COLO668 (cell line): ENCODE measurements around the gene WIZ.
"Not testable (repeated sequence)": the region's sequence is repeated elsewhere in the genome, so short reads cannot be mapped to it uniquely, and the experiment has no call there.

Experiments
- DNase-seq: peaks from one replicate; lab custom pipeline; 2025; ENCODE audit not compliant: unreplicated experiment; lab: John Stamatoyannopoulos, UW

Gene WIZ

GRCh38 chr19:15449620-15450527 is at the start of gene WIZ:
WIZ (minus strand) TSS chr19:15449956; CDS start chr19:15448307, 1,649 bp downstream.
- peak; percentile 73 for DNase-seq

- no peak for DNase-seq
Measured at GRCh38 chr19:15498910-15499309, 49.2 kb upstream of the WIZ start.

GRCh38 chr19:15498156-15498858 is 48.6 kb upstream of the WIZ start:
- DNase-seq, result no peak

GRCh38 chr19:15495151-15495550 is 45.4 kb upstream of the WIZ start:
- DNase-seq, result no peak

GRCh38 chr19:15488489-15489226 is 38.9 kb upstream of the WIZ start:
- no peak for DNase-seq

- DNase-seq, result no peak
Measured at GRCh38 chr19:15487038-15487437, 37.3 kb upstream of the WIZ start.

- not testable (repeated sequence) for DNase-seq
Measured at GRCh38 chr19:15485768-15486167, 36.0 kb upstream of the WIZ start.

- DNase-seq, result not testable (repeated sequence)
Measured at GRCh38 chr19:15480996-15481395, 31.2 kb upstream of the WIZ start.

- no peak for DNase-seq
Measured at GRCh38 chr19:15479391-15480345, 29.9 kb upstream of the WIZ start, which contains the start of gene PGLYRP2. PGLYRP2 (minus strand) TSS chr19:15479501; CDS start chr19:15479371, 130 bp downstream.

- DNase-seq, result no peak
Measured at GRCh38 chr19:15476325-15476724, 26.6 kb upstream of the WIZ start.

GRCh38 chr19:15475611-15476010 is 25.9 kb upstream of the WIZ start:
- DNase-seq, result no peak

- DNase-seq, result no peak
Measured at GRCh38 chr19:15475169-15475568, 25.4 kb upstream of the WIZ start.

GRCh38 chr19:15473821-15474220 is 24.1 kb upstream of the WIZ start:
- not testable (repeated sequence) for DNase-seq

- DNase-seq, result no peak
Measured at GRCh38 chr19:15471639-15472101, 21.9 kb upstream of the WIZ start.

GRCh38 chr19:15469513-15470297 is 19.9 kb upstream of the WIZ start:
- DNase-seq, result peak; percentile 7

- DNase-seq, result no peak
Measured at GRCh38 chr19:15468675-15469512, 19.1 kb upstream of the WIZ start.

- no peak for DNase-seq
Measured at GRCh38 chr19:15467734-15468214, 18.0 kb upstream of the WIZ start.
